Measurements from ENCODE around the gene CIP2A.

CIP2A gene

DNA sequence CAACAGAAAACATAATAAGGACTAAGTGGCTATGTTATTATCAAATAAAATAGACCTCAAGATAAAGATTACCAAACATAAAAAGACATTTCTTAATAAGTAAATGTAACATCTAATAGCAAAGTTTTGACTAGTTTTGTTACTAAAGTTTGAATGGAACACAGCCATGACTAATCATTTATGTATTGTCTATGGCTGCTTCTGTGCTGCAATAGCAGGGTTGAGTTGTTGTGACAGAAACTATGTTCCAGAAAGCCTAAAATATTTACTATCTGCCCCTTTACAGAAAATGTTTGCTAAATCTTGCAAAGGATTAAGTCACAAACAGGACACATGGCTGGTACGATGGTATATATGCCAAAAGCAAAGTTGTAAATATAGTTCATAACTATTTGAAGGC, 40.9 kb downstream of the CIP2A start:
- Mint-ChIP-seq H3K27ac (no peak overlapping the region), H3K4me3 (no peak overlapping the region), H3K9me3 (no peaks in the 10 kb centered on the region), H3K36me3 (ENCODE audit: low read depth) (peaks cover 53% of the 10 kb centered on the region), H3K4me1 (peaks cover 6% of the 10 kb centered on the region), H3K27me3 (no peaks in the 10 kb centered on the region)
- no peak for DNase-seq
- no peak for ATAC-seq

GRCh38 chr3:108546692-108547091, 42.5 kb downstream of the CIP2A start:
- no peaks in the 10 kb centered on the region for H3K27me3 Mint-ChIP-seq
- peaks cover 47% of the 10 kb centered on the region for H3K36me3 Mint-ChIP-seq (ENCODE audit: low read depth)
- no peak for ATAC-seq
- H3K27ac Mint-ChIP-seq: no peak overlapping the region
- DNase-seq: no peak
- no peaks in the 10 kb centered on the region for H3K9me3 Mint-ChIP-seq
- peaks cover 6% of the 10 kb centered on the region for H3K4me1 Mint-ChIP-seq
- no peak overlapping the region for H3K4me3 Mint-ChIP-seq

- peaks cover 6% of the 10 kb centered on the region for H3K4me1 Mint-ChIP-seq
- no peak for ATAC-seq
- peaks cover 45% of the 10 kb centered on the region for H3K36me3 Mint-ChIP-seq (ENCODE audit: low read depth)
- no peak for DNase-seq
- H3K27me3 Mint-ChIP-seq: no peaks in the 10 kb centered on the region
- no peak overlapping the region for H3K4me3 Mint-ChIP-seq
- H3K27ac Mint-ChIP-seq: no peak overlapping the region
- H3K9me3 Mint-ChIP-seq: no peaks in the 10 kb centered on the region
These were observed 43.0 kb downstream of the CIP2A start for GRCh38 chr3:108546247-108546646.

GRCh38 chr3:108538083-108538482, 51.2 kb downstream of the CIP2A start:
- DNase-seq: no peak
- H3K27me3 Mint-ChIP-seq: no peaks in the 10 kb centered on the region
- no peak overlapping the region for H3K27ac Mint-ChIP-seq
- ATAC-seq: no peak
- no peak overlapping the region for H3K4me3 Mint-ChIP-seq
- H3K36me3 Mint-ChIP-seq (ENCODE audit: low read depth): peaks cover 4% of the 10 kb centered on the region
- no peaks in the 10 kb centered on the region for H3K4me1 Mint-ChIP-seq
- H3K9me3 Mint-ChIP-seq: no peaks in the 10 kb centered on the region

- H3K36me3 Mint-ChIP-seq (ENCODE audit: low read depth): no peaks in the 10 kb centered on the region
- H3K27me3 Mint-ChIP-seq: peaks cover 11% of the 10 kb centered on the region
- no peaks in the 10 kb centered on the region for H3K4me1 Mint-ChIP-seq
- no peaks in the 10 kb centered on the region for H3K9me3 Mint-ChIP-seq
- no peak overlapping the region for H3K4me3 Mint-ChIP-seq
- ATAC-seq (no peak), DNase-seq (no peak)
- H3K27ac Mint-ChIP-seq: no peak overlapping the region
These were observed 60.6 kb downstream of the CIP2A start for GRCh38 chr3:108528459-108529252.

DNA sequence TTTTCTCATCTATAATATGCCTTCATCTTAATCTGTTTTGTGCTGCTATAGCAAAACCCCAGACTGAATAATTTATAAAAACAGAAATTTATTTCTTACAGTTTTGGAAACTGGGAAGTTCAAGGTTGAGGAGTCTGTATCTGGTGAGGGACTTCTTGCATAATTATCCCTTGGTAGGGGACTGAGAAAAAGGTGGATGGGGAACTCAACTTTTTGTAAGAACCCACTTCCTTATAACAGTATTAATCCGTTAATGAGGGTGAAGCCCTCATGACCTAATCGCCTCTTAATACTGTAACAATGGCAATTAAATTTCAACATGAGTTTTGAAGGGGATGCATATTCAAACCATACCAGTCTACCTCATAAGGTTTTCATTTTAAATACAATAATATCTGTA, 61.4 kb downstream of the CIP2A start:
- no peak for DNase-seq
- ATAC-seq: no peak
- Mint-ChIP-seq H3K4me3 (no peak overlapping the region), H3K9me3 (no peaks in the 10 kb centered on the region), H3K27me3 (peaks cover 11% of the 10 kb centered on the region), H3K27ac (no peak overlapping the region), H3K36me3 (ENCODE audit: low read depth) (no peaks in the 10 kb centered on the region), H3K4me1 (no peaks in the 10 kb centered on the region)

DNA sequence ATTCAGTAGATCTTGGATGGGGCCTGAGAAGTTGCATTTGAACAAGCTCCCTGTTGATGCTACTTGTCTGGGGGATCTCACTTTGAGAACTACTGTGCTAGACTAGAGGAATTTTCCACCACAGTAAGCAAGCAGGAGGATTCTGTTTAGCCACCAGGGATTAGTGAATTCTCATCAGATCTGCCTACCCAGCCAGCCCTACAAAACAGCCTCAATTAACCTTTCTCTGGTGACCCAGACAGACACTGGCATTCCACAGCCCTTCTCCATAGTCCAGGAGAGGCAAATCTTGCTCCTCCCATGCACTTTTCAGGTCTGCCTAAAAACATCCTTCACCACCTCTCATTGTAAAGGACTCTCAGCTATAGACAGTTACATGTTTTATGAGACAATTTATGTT, 62.1 kb downstream of the CIP2A start:
- H3K4me3 Mint-ChIP-seq: no peak overlapping the region
- H3K9me3 Mint-ChIP-seq: no peaks in the 10 kb centered on the region
- H3K4me1 Mint-ChIP-seq: no peaks in the 10 kb centered on the region
- peaks cover 11% of the 10 kb centered on the region for H3K27me3 Mint-ChIP-seq
- DNase-seq (no peak), ATAC-seq (no peak)
- no peaks in the 10 kb centered on the region for H3K36me3 Mint-ChIP-seq (ENCODE audit: low read depth)
- H3K27ac Mint-ChIP-seq: no peak overlapping the region

DNA sequence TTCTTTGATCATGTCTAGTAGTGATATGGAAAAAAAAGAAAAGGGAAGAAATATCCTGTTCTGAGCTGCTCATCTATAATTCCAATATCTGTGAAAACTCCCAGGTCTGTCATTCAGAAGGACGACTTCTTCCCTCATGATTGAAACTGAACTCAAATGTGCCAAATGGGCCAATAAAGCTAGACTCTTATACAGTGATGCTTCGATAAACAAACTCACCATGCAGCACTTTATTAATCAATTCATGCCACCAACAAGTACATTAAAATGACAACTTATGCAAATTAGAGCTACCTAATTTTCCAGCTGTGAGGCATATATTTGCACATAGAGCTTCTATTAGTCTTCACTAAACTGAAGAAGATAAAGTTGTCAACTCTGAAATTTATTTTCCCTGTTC, 63.3 kb downstream of the CIP2A start:
- no peaks in the 10 kb centered on the region for H3K4me1 Mint-ChIP-seq
- no peak for DNase-seq
- H3K4me3 Mint-ChIP-seq: no peak overlapping the region
- H3K27me3 Mint-ChIP-seq: peaks cover 11% of the 10 kb centered on the region
- no peaks in the 10 kb centered on the region for H3K9me3 Mint-ChIP-seq
- H3K36me3 Mint-ChIP-seq (ENCODE audit: low read depth): no peaks in the 10 kb centered on the region
- no peak for ATAC-seq
- no peak overlapping the region for H3K27ac Mint-ChIP-seq

DNA sequence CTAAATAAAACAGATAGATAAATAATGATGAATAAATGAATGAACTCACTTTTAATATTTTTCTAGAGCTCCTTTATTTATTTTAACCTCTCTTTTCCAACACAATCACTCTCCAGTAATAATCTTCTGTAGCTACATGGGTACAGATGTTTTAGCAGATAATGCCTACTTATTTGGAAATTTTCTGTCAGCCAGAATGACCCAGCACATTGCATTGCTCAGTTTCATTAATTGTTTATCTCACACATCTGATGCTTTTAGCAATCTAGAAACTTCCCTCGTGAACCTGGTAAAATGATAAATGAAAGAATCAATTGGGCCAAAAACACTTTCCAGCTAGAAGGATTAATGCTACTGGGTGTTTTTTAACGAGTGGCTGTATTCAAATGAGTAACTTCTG, 64.0 kb downstream of the CIP2A start:
- ATAC-seq: no peak
- no peaks in the 10 kb centered on the region for H3K36me3 Mint-ChIP-seq (ENCODE audit: low read depth)
- H3K4me3 Mint-ChIP-seq: no peak overlapping the region
- no peak overlapping the region for H3K27ac Mint-ChIP-seq
- no peaks in the 10 kb centered on the region for H3K9me3 Mint-ChIP-seq
- DNase-seq: no peak
- no peaks in the 10 kb centered on the region for H3K4me1 Mint-ChIP-seq
- peaks cover 8% of the 10 kb centered on the region for H3K27me3 Mint-ChIP-seq

DNA sequence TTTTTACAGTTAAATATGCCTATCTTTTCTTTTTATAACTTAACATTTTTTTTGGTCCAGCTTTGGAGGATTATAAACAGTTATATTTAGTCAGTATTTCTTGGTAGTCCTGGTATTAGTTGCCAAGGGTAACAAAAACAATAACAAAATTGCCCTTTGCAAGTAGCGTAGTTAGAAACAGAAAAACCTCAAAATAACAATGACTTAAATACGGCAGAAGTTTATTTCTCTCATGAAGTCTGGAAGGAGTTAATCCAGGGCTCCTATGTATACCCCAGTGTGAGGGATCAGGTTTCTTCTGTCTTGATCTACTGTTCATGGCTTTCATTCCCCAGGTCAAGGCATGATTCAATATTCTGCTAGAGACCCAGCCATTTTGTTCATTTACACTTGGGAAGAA, 64.7 kb downstream of the CIP2A start:
- H3K27ac Mint-ChIP-seq: no peak overlapping the region
- DNase-seq (no peak), ATAC-seq (no peak)
- no peaks in the 10 kb centered on the region for H3K9me3 Mint-ChIP-seq
- H3K27me3 Mint-ChIP-seq: peaks cover 2% of the 10 kb centered on the region
- H3K36me3 Mint-ChIP-seq (ENCODE audit: low read depth): no peaks in the 10 kb centered on the region
- H3K4me1 Mint-ChIP-seq: no peaks in the 10 kb centered on the region
- H3K4me3 Mint-ChIP-seq: no peak overlapping the region

DNA sequence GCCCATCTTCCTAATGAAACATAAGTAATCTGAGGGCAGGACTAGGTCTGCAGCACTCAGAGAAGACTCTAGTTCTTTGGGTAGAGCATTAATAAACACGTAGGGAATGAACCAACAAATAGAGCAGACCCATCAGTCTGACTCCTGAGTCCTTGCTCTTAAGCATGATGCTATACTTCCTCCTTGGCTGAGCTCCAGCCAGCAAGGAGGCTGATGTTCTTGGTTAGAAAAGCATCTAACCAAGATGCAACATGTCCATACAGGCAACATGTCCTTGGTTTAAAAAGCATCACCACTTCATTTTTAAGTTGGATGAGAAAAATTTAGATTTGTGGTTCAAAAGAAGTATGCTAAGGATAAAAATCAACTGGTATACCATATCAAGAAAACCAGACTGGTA, 70.3 kb downstream of the CIP2A start:
- no peaks in the 10 kb centered on the region for H3K36me3 Mint-ChIP-seq (ENCODE audit: low read depth)
- H3K4me1 Mint-ChIP-seq: no peaks in the 10 kb centered on the region
- no peak for ATAC-seq
- no peak overlapping the region for H3K27ac Mint-ChIP-seq
- no peak overlapping the region for H3K4me3 Mint-ChIP-seq
- no peaks in the 10 kb centered on the region for H3K9me3 Mint-ChIP-seq
- DNase-seq: no peak
- no peaks in the 10 kb centered on the region for H3K27me3 Mint-ChIP-seq

DNA sequence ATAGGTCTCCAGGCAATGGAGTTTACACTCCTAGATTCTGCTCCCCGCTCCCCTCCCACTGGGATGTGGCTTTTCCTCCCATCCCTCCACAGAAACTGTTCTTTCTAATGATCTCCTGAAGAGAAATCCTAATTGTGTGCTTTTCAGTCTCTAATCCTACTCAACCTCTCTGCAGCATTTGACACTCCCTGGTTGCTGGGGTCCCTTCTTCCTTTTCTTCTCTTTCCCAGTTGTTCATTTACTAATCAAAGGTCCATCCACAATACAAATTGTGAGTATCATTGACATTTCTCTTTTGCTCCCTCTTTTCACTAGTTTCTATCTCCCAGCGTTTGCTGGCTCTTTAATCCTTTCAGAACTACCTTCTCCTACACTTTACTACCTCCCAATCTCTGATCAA, 72.4 kb downstream of the CIP2A start:
- H3K36me3 Mint-ChIP-seq (ENCODE audit: low read depth): no peaks in the 10 kb centered on the region
- DNase-seq: no peak
- no peaks in the 10 kb centered on the region for H3K27me3 Mint-ChIP-seq
- no peaks in the 10 kb centered on the region for H3K4me1 Mint-ChIP-seq
- no peak overlapping the region for H3K4me3 Mint-ChIP-seq
- no peaks in the 10 kb centered on the region for H3K9me3 Mint-ChIP-seq
- ATAC-seq: no peak
- H3K27ac Mint-ChIP-seq: no peak overlapping the region

GRCh38 chr3:108513961-108514360, 75.3 kb downstream of the CIP2A start:
- Mint-ChIP-seq H3K4me3 (no peak overlapping the region), H3K27ac (no peak overlapping the region), H3K4me1 (no peaks in the 10 kb centered on the region), H3K27me3 (no peaks in the 10 kb centered on the region), H3K9me3 (no peaks in the 10 kb centered on the region), H3K36me3 (ENCODE audit: low read depth) (no peaks in the 10 kb centered on the region)
- ATAC-seq: no peak
- DNase-seq: no peak

- no peaks in the 10 kb centered on the region for H3K36me3 Mint-ChIP-seq (ENCODE audit: low read depth)
- no peak overlapping the region for H3K27ac Mint-ChIP-seq
- H3K9me3 Mint-ChIP-seq: no peaks in the 10 kb centered on the region
- H3K4me3 Mint-ChIP-seq: no peak overlapping the region
- no peaks in the 10 kb centered on the region for H3K4me1 Mint-ChIP-seq
- H3K27me3 Mint-ChIP-seq: peaks cover 1% of the 10 kb centered on the region
- no peak for DNase-seq
- no peak for ATAC-seq
These were observed 76.6 kb downstream of the CIP2A start for GRCh38 chr3:108512671-108513070.

- DNase-seq: no peak
- no peaks in the 10 kb centered on the region for H3K36me3 Mint-ChIP-seq (ENCODE audit: low read depth)
- H3K9me3 Mint-ChIP-seq: no peaks in the 10 kb centered on the region
- H3K27me3 Mint-ChIP-seq: peaks cover 1% of the 10 kb centered on the region
- no peaks in the 10 kb centered on the region for H3K4me1 Mint-ChIP-seq
- no peak for ATAC-seq
- no peak overlapping the region for H3K4me3 Mint-ChIP-seq
- no peak overlapping the region for H3K27ac Mint-ChIP-seq
These were observed 77.7 kb downstream of the CIP2A start for GRCh38 chr3:108511490-108511889.

- Mint-ChIP-seq H3K4me3 (no peak overlapping the region), H3K27ac (no peak overlapping the region), H3K27me3 (peaks cover 1% of the 10 kb centered on the region), H3K4me1 (no peaks in the 10 kb centered on the region), H3K36me3 (ENCODE audit: low read depth) (no peaks in the 10 kb centered on the region), H3K9me3 (no peaks in the 10 kb centered on the region)
- ATAC-seq (no peak), DNase-seq (no peak)
These were observed 78.2 kb downstream of the CIP2A start for GRCh38 chr3:108511055-108511454.

Measured in activated naive CD8-positive, alpha-beta T cell treated with anti-CD3 and anti-CD28 coated beads, Interleukin-2, amount 50 U/mL, for 24 hours (primary cell).